Stimulated activated CD4-positive, alpha-beta T cell treated with anti-CD3 and anti-CD28 coated beads, Interleukin-2, amount 100 ng/mL, for 4 hours (primary cell): ENCODE data around the gene ATP6V0E2.

ENCODE experiments used
- DNase-seq: peaks from one replicate; pipeline ENCODE4 v3.0.0-alpha.2; 2020; ENCODE audit warnings: low read depth

The ATP6V0E2 gene

GRCh38 chr7:149838992-149839408 is 34.8 kb upstream of the ATP6V0E2 start:
- no peak for DNase-seq

DNA sequence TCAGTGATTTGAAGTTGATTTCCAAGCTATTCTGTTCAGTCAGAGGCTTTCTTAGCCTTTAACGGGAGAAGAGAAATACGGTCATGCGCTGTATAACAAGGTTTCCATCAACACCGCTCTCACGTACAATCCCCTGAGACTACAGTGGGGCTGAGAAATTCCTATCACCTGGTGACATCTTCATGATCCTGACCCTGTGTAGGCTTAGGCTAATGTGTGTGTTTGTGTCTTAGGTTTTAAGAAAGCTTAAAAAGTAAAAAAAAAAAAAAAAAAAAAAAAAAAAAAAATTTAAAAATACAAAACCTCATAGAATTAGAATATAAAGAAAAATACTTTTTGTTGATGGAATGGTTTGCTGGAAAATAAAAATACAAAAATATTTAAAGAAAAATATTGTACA is 33.8 kb upstream of the ATP6V0E2 start:
- no peak for DNase-seq

DNA sequence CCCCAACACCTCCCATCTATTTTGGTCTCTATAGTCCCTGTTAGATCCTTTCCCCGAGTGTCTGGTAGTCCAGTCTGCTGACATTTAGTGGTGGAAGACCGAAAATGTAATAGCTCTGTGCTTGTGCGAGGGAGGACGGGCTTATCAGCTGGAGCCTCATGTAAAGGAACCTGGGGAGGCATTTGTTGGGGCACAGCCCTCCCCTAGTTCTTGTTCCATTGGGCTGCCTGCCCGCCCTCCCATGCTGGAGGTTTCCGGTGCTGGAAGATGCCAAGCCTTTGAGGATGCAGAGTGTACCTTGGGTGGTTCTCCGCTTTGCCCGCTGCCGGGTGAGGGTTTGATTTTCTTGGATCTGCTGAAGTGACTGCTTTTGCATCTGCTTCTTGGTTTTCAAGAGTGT is 30.2 kb upstream of the ATP6V0E2 start:
- DNase-seq = no peak

GRCh38 chr7:149844445-149844844 is 29.3 kb upstream of the ATP6V0E2 start:
- DNase-seq = no peak

GRCh38 chr7:149845257-149845980 is 28.4 kb upstream of the ATP6V0E2 start:
- no peak for DNase-seq

DNA sequence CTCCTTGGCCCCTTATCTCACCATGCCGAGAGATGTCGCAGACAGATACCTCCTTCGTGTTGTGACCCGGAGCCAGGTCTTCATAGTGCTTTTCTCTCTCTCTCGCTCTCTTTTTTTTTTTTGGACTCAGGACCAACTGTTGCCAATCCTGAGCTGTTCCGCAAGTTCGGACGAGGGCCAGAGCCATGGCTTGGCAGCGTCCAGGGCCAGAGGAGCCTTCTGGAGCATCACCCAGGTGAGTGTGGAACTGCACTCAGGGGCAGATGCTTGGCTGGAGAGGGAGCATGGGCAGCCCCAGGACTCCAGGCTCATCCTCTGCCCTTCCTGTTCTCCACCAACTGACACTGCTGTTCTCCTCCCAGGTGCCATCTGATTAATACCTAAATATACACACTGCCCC is 27.7 kb upstream of the ATP6V0E2 start:
- no peak for DNase-seq

GRCh38 chr7:149846436-149847046 is 27.2 kb upstream of the ATP6V0E2 start:
- DNase-seq = no peak

DNA sequence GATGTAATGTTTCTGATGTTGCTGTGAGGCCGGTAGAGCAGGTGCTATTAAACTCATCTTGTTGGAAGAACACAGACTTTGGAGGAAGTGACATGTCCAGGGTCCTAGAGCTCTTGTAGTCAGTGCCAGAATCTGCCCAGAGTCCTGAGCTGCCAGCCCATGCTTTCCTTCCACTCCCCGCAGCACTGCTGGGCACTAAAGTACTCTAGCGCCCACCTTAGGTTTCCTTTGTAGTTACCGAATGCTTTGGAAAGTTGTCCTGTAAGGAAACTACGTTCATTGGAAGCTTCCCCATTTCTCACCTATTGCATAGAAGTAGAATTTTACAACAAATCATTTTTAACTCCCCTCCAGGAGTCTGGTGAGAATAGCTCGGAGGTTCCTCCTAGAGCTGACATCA is 24.6 kb upstream of the ATP6V0E2 start:
- no peak for DNase-seq

DNA sequence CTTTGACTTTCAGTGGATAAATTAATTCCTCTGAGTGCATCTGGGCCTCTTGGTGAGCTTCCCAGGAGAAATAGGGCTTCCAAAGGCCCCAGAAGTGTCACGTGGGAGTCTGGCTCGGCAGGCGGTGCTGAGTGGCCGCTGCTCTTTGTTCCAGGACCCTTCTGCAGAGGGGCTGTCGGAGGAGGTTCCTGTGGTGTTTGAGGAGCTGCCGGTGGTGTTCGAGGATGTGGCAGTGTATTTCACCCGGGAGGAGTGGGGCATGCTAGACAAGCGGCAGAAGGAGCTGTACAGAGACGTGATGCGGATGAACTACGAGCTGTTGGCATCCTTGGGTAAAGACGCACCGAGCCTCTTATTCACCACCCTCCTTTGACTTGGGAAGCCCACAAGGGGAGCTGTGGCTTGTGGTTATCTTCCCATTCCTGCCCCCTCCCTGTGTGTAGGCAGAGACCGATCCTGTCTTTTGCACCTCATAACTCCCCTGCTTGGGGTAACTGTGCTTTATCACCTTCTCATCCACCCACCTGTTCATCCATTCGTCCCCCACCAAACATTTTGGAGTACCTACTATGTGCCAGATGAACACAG is 23.7 kb upstream of the ATP6V0E2 start:
- DNase-seq = no peak

DNA sequence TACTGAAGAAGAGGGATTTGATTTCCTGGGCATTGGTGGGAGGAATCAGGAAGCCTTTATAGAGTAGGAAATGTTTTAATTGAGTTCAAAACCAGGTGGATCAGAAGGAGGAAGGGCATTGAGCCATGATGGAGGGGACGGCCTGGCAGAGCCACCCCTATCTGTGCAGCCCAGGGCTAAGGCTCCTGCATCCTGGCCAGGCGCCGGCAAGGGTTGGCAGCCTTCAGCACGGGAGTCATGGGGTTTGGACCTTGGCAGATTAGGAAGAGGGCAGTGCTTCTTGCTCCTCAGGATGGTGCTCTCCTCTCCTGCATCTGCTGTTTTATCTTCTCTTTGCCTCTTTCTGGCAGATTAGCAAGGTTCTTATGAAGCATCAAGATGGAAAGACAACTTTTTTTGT is 23.1 kb upstream of the ATP6V0E2 start:
- no peak for DNase-seq

DNA sequence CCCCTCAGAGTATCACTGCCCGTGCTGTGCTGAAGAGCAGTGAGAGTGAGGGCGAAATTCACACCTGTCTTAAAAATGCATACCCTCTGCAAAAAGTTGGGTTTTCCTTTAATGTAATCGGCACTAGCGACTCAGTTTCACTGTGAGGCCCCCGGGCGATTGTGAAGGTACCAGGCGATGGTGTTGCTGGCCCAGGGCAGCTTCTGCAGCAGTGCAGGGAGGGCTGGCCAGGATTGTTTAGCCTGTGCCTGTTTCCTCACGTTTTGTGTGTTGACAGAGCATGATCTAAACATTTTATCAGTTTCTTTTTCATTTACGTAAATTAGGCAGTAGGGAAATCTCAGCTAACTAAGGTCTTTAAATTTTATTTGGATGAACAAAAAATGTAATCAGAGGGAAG is 22.3 kb upstream of the ATP6V0E2 start:
- DNase-seq = no peak

- DNase-seq = no peak
These were observed 20.6 kb upstream of the ATP6V0E2 start for GRCh38 chr7:149853157-149853556.

DNA sequence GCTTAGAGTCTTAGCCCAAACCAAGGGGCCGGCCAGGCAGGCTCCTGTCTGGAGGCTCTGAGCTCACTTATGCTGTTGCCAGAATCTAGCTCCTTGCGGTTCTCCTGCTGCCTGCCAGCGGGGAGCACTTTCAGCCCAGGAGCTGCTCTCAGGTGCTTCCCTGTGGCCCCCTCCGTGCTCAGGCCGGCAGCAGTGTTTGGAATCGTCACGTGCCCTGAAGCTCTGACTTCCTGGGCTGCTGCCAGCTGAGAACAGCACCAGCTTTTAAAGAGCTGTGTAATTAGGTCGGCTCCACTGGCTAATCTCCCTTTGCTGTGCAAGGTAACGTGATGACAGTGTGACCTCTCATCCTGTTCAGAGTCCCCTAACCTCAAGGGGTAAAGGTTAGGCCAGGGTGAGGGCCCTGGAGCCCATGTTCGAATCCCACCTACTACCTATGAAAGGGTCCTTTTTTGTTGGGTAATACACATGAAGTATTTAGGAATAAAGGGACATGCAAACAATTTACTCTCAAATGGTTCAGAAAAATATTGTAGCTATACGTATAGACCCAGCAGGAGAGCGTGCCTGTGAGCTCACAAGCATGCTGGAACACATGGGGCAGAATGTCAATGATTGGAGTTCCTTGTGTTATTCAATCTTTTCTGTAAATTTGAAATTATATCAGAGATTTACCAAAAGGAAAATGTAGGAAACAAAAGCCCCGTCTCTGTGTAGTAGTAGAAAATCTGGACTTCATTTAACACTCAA is 19.0 kb upstream of the ATP6V0E2 start:
- no peak for DNase-seq

DNA sequence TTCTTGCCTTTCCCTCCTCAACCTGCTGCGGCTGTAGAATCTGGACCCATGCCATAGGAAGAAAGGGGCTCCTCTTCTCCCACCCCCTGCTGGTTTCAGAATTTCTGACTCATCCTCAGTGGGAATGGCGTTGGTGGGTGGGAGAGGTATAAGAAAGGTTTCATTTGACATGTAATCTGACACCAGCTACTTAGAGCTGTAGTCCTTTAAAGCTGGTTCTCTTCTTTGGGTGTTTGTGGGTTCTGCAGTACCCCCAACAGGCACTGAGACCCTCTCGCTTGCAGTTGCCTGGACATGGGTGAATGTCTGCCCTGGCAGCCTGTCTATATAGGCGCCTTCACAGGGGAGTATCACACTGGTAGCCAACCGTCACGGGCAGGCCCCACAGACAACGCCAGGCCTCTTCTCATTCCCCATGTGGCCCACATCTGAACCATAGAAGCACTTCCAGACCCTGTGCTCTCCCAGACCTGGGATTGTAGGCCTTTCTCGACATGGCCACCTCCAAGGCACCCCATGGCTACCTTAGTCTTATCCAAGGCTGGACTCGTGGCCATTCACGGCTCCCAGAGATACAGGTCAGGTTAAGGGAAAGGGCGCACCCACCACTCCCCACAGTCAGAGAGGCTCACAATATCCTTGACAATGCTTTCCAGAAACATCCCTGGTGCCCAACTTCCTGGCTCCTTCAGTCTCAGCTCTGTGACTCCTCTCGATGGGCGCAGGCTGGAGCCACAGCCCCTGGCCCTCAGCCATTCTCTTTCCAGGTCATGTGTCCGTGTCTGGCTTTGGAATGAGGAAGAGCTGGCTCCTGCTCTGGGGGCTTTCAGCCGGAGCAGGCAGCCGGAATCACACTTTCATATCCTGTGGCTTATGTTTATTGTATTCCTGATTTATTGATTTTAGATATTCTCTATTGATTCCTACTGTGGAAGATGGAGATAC is 18.1 kb upstream of the ATP6V0E2 start:
- no peak for DNase-seq

GRCh38 chr7:149856583-149856982 is 17.2 kb upstream of the ATP6V0E2 start:
- no peak for DNase-seq

GRCh38 chr7:149859369-149859768 is 14.4 kb upstream of the ATP6V0E2 start:
- no peak for DNase-seq

GRCh38 chr7:149859876-149860275 is 13.9 kb upstream of the ATP6V0E2 start:
- DNase-seq = no peak

DNA sequence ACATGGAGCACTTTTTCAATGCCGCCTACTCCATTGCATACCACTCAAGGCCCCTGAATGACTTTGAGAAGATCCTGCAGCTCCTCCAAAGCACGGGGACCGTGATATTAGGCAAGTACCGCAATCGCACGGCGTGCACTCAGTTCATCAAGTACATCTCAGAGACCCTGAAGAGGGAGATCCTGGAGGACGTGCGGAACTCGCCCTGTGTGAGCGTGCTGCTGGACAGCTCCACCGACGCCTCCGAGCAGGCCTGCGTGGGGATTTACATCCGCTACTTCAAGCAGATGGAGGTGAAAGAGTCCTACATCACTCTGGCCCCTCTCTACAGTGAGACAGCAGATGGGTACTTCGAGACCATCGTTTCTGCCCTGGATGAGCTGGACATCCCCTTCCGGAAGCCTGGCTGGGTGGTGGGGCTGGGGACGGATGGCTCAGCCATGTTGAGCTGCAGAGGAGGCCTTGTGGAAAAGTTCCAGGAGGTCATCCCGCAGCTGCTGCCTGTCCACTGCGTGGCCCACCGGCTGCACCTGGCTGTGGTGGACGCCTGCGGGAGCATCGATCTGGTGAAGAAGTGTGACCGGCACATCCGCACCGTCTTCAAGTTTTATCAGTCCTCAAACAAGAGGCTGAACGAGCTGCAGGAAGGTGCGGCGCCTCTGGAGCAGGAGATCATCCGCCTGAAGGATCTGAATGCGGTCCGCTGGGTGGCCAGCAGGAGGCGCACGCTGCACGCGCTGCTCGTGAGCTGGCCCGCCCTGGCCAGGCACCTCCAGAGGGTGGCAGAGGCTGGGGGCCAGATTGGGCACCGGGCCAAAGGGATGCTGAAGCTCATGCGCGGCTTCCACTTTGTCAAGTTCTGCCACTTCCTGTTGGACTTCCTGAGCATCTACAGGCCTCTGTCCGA is 12.7 kb upstream of the ATP6V0E2 start:
- DNase-seq = no peak

DNA sequence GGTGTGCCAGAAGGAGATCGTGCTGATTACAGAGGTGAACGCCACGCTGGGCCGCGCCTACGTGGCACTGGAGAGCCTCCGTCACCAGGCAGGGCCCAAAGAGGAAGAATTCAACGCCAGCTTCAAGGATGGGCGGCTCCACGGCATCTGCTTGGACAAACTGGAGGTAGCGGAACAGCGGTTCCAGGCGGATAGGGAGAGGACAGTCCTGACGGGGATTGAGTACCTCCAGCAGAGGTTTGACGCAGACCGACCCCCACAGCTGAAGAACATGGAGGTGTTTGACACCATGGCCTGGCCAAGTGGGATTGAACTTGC is 12.1 kb upstream of the ATP6V0E2 start:
- DNase-seq = no peak

- DNase-seq = no peak
These were observed 11.6 kb upstream of the ATP6V0E2 start for GRCh38 chr7:149862156-149862555.

GRCh38 chr7:149863500-149863899 is 10.3 kb upstream of the ATP6V0E2 start:
- DNase-seq = no peak
